Measurements from ENCODE around the gene CGGBP1.
"Not testable (repeated sequence)": the region's sequence is repeated elsewhere in the genome, so short reads cannot be mapped to it uniquely, and the experiment has no call there.

Gene CGGBP1

GRCh38 chr3:88015656-88016055 lies 43.1 kb downstream of the CGGBP1 start:
- ATAC-seq, H3K4me3 Mint-ChIP-seq, H3K4me1 Mint-ChIP-seq, H3K27me3 Mint-ChIP-seq, H3K9me3 Mint-ChIP-seq, DNase-seq, H3K27ac Mint-ChIP-seq: not testable (repeated sequence)

- DNase-seq: no peak
- peaks cover 8% of the 10 kb centered on the region for H3K4me1 Mint-ChIP-seq
- ATAC-seq: no peak
- peaks cover 8% of the 10 kb centered on the region for H3K27me3 Mint-ChIP-seq
- H3K27ac Mint-ChIP-seq: no peak overlapping the region
- H3K9me3 Mint-ChIP-seq: no peaks in the 10 kb centered on the region
- H3K4me3 Mint-ChIP-seq: no peak overlapping the region
Observed at GRCh38 chr3:88013592-88013991, 45.2 kb downstream of the CGGBP1 start.

- H3K4me3 Mint-ChIP-seq: no peak overlapping the region
- ATAC-seq (no peak), DNase-seq (no peak)
- no peaks in the 10 kb centered on the region for H3K9me3 Mint-ChIP-seq
- H3K27me3 Mint-ChIP-seq: peaks cover 6% of the 10 kb centered on the region
- H3K27ac Mint-ChIP-seq: no peak overlapping the region
- H3K4me1 Mint-ChIP-seq: no peaks in the 10 kb centered on the region
Observed at GRCh38 chr3:88010810-88011209, 48.0 kb downstream of the CGGBP1 start.

GRCh38 chr3:88009066-88009465 lies 49.7 kb downstream of the CGGBP1 start:
- Mint-ChIP-seq H3K27ac (no peak overlapping the region), H3K27me3 (peaks cover 6% of the 10 kb centered on the region), H3K4me1 (no peaks in the 10 kb centered on the region), H3K4me3 (no peak overlapping the region), H3K9me3 (no peaks in the 10 kb centered on the region)
- DNase-seq: no peak
- no peak for ATAC-seq

- Mint-ChIP-seq H3K9me3 (no peaks in the 10 kb centered on the region), H3K27ac (no peak overlapping the region), H3K4me3 (no peak overlapping the region), H3K27me3 (peaks cover 14% of the 10 kb centered on the region), H3K4me1 (no peaks in the 10 kb centered on the region)
- DNase-seq (no peak), ATAC-seq (peak; percentile 42)
Observed at GRCh38 chr3:88005066-88005465, 53.7 kb downstream of the CGGBP1 start.

GRCh38 chr3:88003115-88003755 lies 55.6 kb downstream of the CGGBP1 start:
- DNase-seq: no peak
- no peaks in the 10 kb centered on the region for H3K9me3 Mint-ChIP-seq
- H3K4me1 Mint-ChIP-seq: peaks cover under 1% of the 10 kb centered on the region
- no peak for ATAC-seq
- no peak overlapping the region for H3K4me3 Mint-ChIP-seq
- no peak overlapping the region for H3K27ac Mint-ChIP-seq
- H3K27me3 Mint-ChIP-seq: peaks cover 14% of the 10 kb centered on the region

- ATAC-seq (no peak), DNase-seq (no peak)
- H3K9me3 Mint-ChIP-seq: no peaks in the 10 kb centered on the region
- H3K4me3 Mint-ChIP-seq: no peak overlapping the region
- no peak overlapping the region for H3K27ac Mint-ChIP-seq
- H3K27me3 Mint-ChIP-seq: peaks cover 14% of the 10 kb centered on the region
- peaks cover 8% of the 10 kb centered on the region for H3K4me1 Mint-ChIP-seq
Observed at GRCh38 chr3:88002448-88002847, 56.4 kb downstream of the CGGBP1 start.

Measured in stimulated activated naive CD8-positive, alpha-beta T cell treated with anti-CD3 and anti-CD28 coated beads, Interleukin-15, amount 100 ng/mL, for 72 hours (primary cell).